Liver (tissue), 3 donors: ENCODE measurements around the gene DENND4A.

Experiments
- CTCF ChIP-seq: fragments of 150-350 bp; IDR thresholded peaks from 2 replicates; pipeline ENCODE4 v1.5.1; 2017; ENCODE audit warnings: improper control_type of control experiment, low read depth, low read length; ENCODE audit not compliant: missing input control
- EGR1 ChIP-seq, 2 donors: IDR thresholded peaks; 2 replicates each; pipeline ENCODE4 v1.6.1; 2016 to 2018; ENCODE audit warnings: antibody characterized with exemption in 2 of 2, low read depth in 2 of 2
- GABPA ChIP-seq, 2 donors: IDR thresholded peaks in 1 of 2; conservative IDR thresholded peaks in 1 of 2; 2 replicates each; pipeline ENCODE4 v1.6.1; 2016; ENCODE audit warnings: antibody characterized with exemption in 2 of 2, mild to moderate bottlenecking in 1 of 2, moderate library complexity in 1 of 2
- HNF4A ChIP-seq, 2 donors: conservative IDR thresholded peaks; 2 replicates each; pipeline ENCODE4 v1.6.1; 2016; ENCODE audit warnings: antibody characterized with exemption in 2 of 2, mild to moderate bottlenecking in 2 of 2
- JUND ChIP-seq, 2 donors: IDR thresholded peaks; 2 replicates each; pipeline ENCODE4 v1.6.1; 2016; ENCODE audit warnings: antibody characterized with exemption in 2 of 2
- MAX ChIP-seq: IDR thresholded peaks from 2 replicates; pipeline ENCODE4 v1.6.1; 2016; ENCODE audit warnings: antibody characterized with exemption
- RAD21 ChIP-seq, 2 donors: IDR thresholded peaks; 2 replicates each; pipeline ENCODE4 v1.6.1; 2016; ENCODE audit warnings: antibody characterized with exemption in 2 of 2, mild to moderate bottlenecking in 2 of 2
- REST ChIP-seq: IDR thresholded peaks from 2 replicates; pipeline ENCODE4 v1.6.1; 2016; ENCODE audit warnings: antibody characterized with exemption, mild to moderate bottlenecking
- SP1 ChIP-seq: IDR thresholded peaks from 2 replicates; pipeline ENCODE4 v1.6.1; 2018; ENCODE audit warnings: antibody characterized with exemption, mild to moderate bottlenecking
- TAF1 ChIP-seq: conservative IDR thresholded peaks from 2 replicates; pipeline ENCODE4 v1.6.1; 2016; ENCODE audit warnings: antibody characterized with exemption, mild to moderate bottlenecking
- ZBTB33 ChIP-seq: IDR thresholded peaks from 2 replicates; pipeline ENCODE4 v1.6.1; 2016; ENCODE audit warnings: antibody characterized with exemption
- donor health status: healthy.
- donor health status: healthy.

- TF ChIP-seq CTCF (no peak), EGR1 (IDR thresholded peaks at IDR 0.05; ENCODE audit: low read depth in 2 of 2) (no peak), RAD21 (IDR thresholded peaks at IDR 0.05) (no peak), REST (no peak), SP1 (peak; percentile 40), JUND (IDR thresholded peaks at IDR 0.05) (no peak), MAX (no peak), HNF4A (conservative IDR thresholded peaks at IDR 0.05) (no peak), GABPA (IDR thresholded peaks at IDR 0.05 in 1 of 2, conservative IDR thresholded peaks at IDR 0.05 in 1 of 2) (no peak), TAF1 (no peak), ZBTB33 (no peak)
These were observed 27.0 kb upstream of the DENND4A start for GRCh38 chr15:65818927-65819562.
